ENCODE results near the gene CFAP65. TPM values are rescaled to one million over a fixed set of nuclear protein-coding genes. Genes with fewer than 3 reads are reported as not detected.

CFAP65 gene
- total and polyA plus RNA-seq, 2 of the 13 experiments (the other 11 are each of a cell fraction or from before 2014, with no cell fraction given): 0.05 TPM; not detected in 1

GRCh38 chr2:218962859-218963492 lies 78.3 kb downstream of the CFAP65 start (continued):
- TF ChIP-seq, protein P1, sequence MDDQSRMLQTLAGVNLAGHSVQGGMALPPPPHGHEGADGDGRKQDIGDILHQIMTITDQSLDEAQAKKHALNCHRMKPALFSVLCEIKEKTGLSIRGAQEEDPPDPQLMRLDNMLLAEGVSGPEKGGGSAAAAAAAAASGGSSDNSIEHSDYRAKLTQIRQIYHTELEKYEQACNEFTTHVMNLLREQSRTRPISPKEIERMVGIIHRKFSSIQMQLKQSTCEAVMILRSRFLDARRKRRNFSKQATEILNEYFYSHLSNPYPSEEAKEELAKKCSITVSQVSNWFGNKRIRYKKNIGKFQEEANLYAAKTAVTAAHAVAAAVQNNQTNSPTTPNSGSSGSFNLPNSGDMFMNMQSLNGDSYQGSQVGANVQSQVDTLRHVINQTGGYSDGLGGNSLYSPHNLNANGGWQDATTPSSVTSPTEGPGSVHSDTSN (CRISPR knock-in tag; IDR thresholded peaks at IDR 0.05; ENCODE audit: borderline replicate concordance): peak; percentile 96
- peak; percentile 83 for TF ChIP-seq ZBTB7B (CRISPR knock-in tag; IDR thresholded peaks at IDR 0.05)
- no peak for TF ChIP-seq POGZ (CRISPR knock-in tag; IDR thresholded peaks at IDR 0.05)
- peak; percentile 61; the same call in 1 of the 2 replicates for TF ChIP-seq ZNF546 (CRISPR knock-in tag; conservative IDR thresholded peaks at IDR 0.05)
- peak; percentile 88; the same call in 1 of the 2 replicates for TF ChIP-seq ZNF747 (CRISPR knock-in tag; IDR thresholded peaks at IDR 0.05; ENCODE audit: borderline replicate concordance)
- no peak for TF ChIP-seq ZNF460 (CRISPR knock-in tag; IDR thresholded peaks at IDR 0.05; ENCODE audit: borderline replicate concordance)
- peak; percentile 83; the same call in 1 of the 2 replicates for TF ChIP-seq ZIK1 (CRISPR knock-in tag; IDR thresholded peaks at IDR 0.05; ENCODE audit: borderline replicate concordance, low read depth)
- TF ChIP-seq SUZ12 (IDR thresholded peaks at IDR 0.05; ENCODE audit: low read depth, low read length): no peak
- TF ChIP-seq, protein P2, sequence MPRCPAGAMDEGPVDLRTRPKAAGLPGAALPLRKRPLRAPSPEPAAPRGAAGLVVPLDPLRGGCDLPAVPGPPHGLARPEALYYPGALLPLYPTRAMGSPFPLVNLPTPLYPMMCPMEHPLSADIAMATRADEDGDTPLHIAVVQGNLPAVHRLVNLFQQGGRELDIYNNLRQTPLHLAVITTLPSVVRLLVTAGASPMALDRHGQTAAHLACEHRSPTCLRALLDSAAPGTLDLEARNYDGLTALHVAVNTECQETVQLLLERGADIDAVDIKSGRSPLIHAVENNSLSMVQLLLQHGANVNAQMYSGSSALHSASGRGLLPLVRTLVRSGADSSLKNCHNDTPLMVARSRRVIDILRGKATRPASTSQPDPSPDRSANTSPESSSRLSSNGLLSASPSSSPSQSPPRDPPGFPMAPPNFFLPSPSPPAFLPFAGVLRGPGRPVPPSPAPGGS (CRISPR knock-in tag; IDR thresholded peaks at IDR 0.05): peak; percentile 80; the same call in 1 of the 2 replicates
- TF ChIP-seq ZNF276 (CRISPR knock-in tag; IDR thresholded peaks at IDR 0.05; ENCODE audit: low read depth): 0 out of 2 replicates have a peak, but pooled peaks have one; percentile 73
- TF ChIP-seq ZNF501 (CRISPR knock-in tag; IDR thresholded peaks at IDR 0.05): peak; percentile 77
- TF ChIP-seq ZNF343 (CRISPR knock-in tag; IDR thresholded peaks at IDR 0.05): 0 out of 2 replicates have a peak, but pooled peaks have one; percentile 63
- peak; percentile 46; the same call in 1 of the 2 replicates for TF ChIP-seq ZNF224 (CRISPR knock-in tag; IDR thresholded peaks at IDR 0.05)
- TF ChIP-seq POLR2AphosphoS2 (IDR thresholded peaks at IDR 0.05; ENCODE audit: low read depth, low read length): no peak
- TF ChIP-seq REL (CRISPR knock-in tag; conservative IDR thresholded peaks at IDR 0.05): peak; percentile 92
- 0 out of 2 replicates have a peak, but pooled peaks have one; percentile 30 for TF ChIP-seq FOSL1 (CRISPR knock-in tag; IDR thresholded peaks at IDR 0.05; ENCODE audit: borderline replicate concordance)
- peak; percentile 60 for TF ChIP-seq XRCC5 (optimal IDR thresholded peaks at IDR 0.05; ENCODE audit: low read length)
- TF ChIP-seq, protein P3, sequence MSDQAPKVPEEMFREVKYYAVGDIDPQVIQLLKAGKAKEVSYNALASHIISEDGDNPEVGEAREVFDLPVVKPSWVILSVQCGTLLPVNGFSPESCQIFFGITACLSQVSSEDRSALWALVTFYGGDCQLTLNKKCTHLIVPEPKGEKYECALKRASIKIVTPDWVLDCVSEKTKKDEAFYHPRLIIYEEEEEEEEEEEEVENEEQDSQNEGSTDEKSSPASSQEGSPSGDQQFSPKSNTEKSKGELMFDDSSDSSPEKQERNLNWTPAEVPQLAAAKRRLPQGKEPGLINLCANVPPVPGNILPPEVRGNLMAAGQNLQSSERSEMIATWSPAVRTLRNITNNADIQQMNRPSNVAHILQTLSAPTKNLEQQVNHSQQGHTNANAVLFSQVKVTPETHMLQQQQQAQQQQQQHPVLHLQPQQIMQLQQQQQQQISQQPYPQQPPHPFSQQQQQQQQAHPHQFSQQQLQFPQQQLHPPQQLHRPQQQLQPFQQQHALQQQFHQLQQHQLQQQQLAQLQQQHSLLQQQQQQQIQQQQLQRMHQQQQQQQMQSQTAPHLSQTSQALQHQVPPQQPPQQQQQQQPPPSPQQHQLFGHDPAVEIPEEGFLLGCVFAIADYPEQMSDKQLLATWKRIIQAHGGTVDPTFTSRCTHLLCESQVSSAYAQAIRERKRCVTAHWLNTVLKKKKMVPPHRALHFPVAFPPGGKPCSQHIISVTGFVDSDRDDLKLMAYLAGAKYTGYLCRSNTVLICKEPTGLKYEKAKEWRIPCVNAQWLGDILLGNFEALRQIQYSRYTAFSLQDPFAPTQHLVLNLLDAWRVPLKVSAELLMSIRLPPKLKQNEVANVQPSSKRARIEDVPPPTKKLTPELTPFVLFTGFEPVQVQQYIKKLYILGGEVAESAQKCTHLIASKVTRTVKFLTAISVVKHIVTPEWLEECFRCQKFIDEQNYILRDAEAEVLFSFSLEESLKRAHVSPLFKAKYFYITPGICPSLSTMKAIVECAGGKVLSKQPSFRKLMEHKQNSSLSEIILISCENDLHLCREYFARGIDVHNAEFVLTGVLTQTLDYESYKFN (CRISPR knock-in tag; conservative IDR thresholded peaks at IDR 0.05): 0 out of 2 replicates have a peak, but pooled peaks have one; percentile 21
- peak; percentile 94 for TF ChIP-seq ETV6 (CRISPR knock-in tag; conservative IDR thresholded peaks at IDR 0.05)
- TF ChIP-seq ZNF782 (CRISPR knock-in tag; IDR thresholded peaks at IDR 0.05; ENCODE audit: borderline replicate concordance): no peak
- TF ChIP-seq PHF8 (CRISPR knock-in tag; IDR thresholded peaks at IDR 0.05): peak; percentile 38; the same call in 1 of the 2 replicates
- peak; percentile 93; the same call in 1 of the 2 replicates for TF ChIP-seq ZNF160 (CRISPR knock-in tag; IDR thresholded peaks at IDR 0.05)

All from HepG2 (cell line).